NOMO-1 (cell line): ENCODE measurements around the gene COPS7A.

Experiments
- DNase-seq, 2 experiments: peaks; one replicate each; lab custom pipeline; 2025; ENCODE audit not compliant: unreplicated experiment in 2 of 2; lab: John Stamatoyannopoulos, UW

Gene COPS7A

GRCh38 chr12:6748761-6749160, 24.9 kb downstream of the COPS7A start:
- DNase-seq, result no peak

- no peak for DNase-seq
These were observed 26.7 kb downstream of the COPS7A start for GRCh38 chr12:6750506-6750905.

- no peak for DNase-seq
These were observed 27.9 kb downstream of the COPS7A start for GRCh38 chr12:6751767-6752166.

- DNase-seq, result no peak
These were observed 28.5 kb downstream of the COPS7A start for GRCh38 chr12:6752167-6752920.

GRCh38 chr12:6752921-6753771, 29.3 kb downstream of the COPS7A start, which contains the start of gene MLF2:
Gene MLF2, minus strand, starts transcription at chr12:6753141. Its CDS starts 807 bp downstream, at chr12:6752334.
- DNase-seq, result peak; percentile 97 to 98

GRCh38 chr12:6753772-6754356, 30.0 kb downstream of the COPS7A start:
- DNase-seq, result no peak

- no peak for DNase-seq
These were observed 30.6 kb downstream of the COPS7A start for GRCh38 chr12:6754411-6754810.

- no peak for DNase-seq
These were observed 33.3 kb downstream of the COPS7A start for GRCh38 chr12:6757028-6757690.

- no peak for DNase-seq
These were observed 34.8 kb downstream of the COPS7A start for GRCh38 chr12:6758506-6759095.

- no peak for DNase-seq
These were observed 35.9 kb downstream of the COPS7A start for GRCh38 chr12:6759741-6760140.

- no peak for DNase-seq
These were observed 39.5 kb downstream of the COPS7A start for GRCh38 chr12:6763380-6763779.

- DNase-seq, result peak; percentile 80 to 85
These were observed 40.4 kb downstream of the COPS7A start for GRCh38 chr12:6764011-6764828.

GRCh38 chr12:6765048-6765633, 41.3 kb downstream of the COPS7A start:
- DNase-seq, result no peak

- no peak for DNase-seq
These were observed 42.1 kb downstream of the COPS7A start, which contains the start of gene PTMS for GRCh38 chr12:6765634-6766581. Gene PTMS, plus strand, starts transcription at chr12:6766363. Its CDS starts 343 bp downstream, at chr12:6766706.

GRCh38 chr12:6766651-6767349, 43.0 kb downstream of the COPS7A start:
- peak; percentile 50 to 56 for DNase-seq

GRCh38 chr12:6767353-6768319, 43.8 kb downstream of the COPS7A start:
- DNase-seq, result no peak
